Measurements from ENCODE around the gene CCSER2. TPM values are rescaled to one million over a fixed set of nuclear protein-coding genes. Genes with fewer than 3 reads are reported as not detected.

Gene CCSER2
- total RNA-seq, 1 experiment from 2014 or later, result 44.1 TPM

DNA sequence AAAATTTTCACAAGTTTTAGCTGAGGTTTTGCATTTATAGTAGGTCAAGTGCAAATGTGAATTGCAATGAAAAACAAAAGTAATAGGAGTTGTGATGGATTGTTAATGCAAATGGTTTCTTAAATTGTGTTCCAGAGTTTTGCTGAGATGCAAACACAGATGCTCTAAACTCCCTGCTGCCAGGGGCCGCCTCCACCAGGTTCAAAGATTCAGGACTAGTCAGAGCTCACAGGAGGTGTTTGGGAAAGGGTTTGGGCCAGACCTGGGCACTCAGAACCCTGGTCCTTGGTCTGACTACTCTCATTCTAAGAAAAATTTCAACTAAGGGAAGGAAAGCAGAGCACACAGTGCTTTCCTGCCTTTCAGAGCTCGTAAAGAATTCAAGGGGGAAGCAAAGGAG, 193.1 kb downstream of the CCSER2 start:
- Histone ChIP-seq H3K27ac (ENCODE audit: low read depth, low read length, poor library complexity, severe bottlenecking) (no peak overlapping the region), H3K4me1 (ENCODE audit: insufficient read depth, low read length, poor library complexity, severe bottlenecking) (no peaks in the 10 kb centered on the region), H3K36me3 (ENCODE audit: insufficient read depth, low read length, poor library complexity, severe bottlenecking) (no peaks in the 10 kb centered on the region), H3K27me3 (replicated peaks; ENCODE audit: insufficient read depth, low read depth, low read length, poor library complexity) (no peaks in the 10 kb centered on the region), H3K4me3 (ENCODE audit: low read depth, low read length, poor library complexity, severe bottlenecking) (no peak overlapping the region), H3K9me3 (ENCODE audit: low read depth, low read length, poor library complexity, severe bottlenecking) (no peaks in the 10 kb centered on the region)
- ChIA-PET POLR2A (ENCODE audit: low non-redundant PET) (no interaction called here), CTCF (no interaction called here)
- TF ChIP-seq EZH2 (IDR thresholded peaks at IDR 0.05; ENCODE audit: borderline replicate concordance, low read depth, low read length, poor library complexity, severe bottlenecking), result no peak
- TF ChIP-seq, protein P1, sequence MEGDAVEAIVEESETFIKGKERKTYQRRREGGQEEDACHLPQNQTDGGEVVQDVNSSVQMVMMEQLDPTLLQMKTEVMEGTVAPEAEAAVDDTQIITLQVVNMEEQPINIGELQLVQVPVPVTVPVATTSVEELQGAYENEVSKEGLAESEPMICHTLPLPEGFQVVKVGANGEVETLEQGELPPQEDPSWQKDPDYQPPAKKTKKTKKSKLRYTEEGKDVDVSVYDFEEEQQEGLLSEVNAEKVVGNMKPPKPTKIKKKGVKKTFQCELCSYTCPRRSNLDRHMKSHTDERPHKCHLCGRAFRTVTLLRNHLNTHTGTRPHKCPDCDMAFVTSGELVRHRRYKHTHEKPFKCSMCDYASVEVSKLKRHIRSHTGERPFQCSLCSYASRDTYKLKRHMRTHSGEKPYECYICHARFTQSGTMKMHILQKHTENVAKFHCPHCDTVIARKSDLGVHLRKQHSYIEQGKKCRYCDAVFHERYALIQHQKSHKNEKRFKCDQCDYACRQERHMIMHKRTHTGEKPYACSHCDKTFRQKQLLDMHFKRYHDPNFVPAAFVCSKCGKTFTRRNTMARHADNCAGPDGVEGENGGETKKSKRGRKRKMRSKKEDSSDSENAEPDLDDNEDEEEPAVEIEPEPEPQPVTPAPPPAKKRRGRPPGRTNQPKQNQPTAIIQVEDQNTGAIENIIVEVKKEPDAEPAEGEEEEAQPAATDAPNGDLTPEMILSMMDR (conservative IDR thresholded peaks at IDR 0.05; ENCODE audit: low read depth, low read length), result no peak
- intact Hi-C loops (cut with micrococcal nuclease; ENCODE audit: unreplicated experiment), result no loop called here
- no TSS peak for BruUV-seq (replicated peaks)
- DNase-seq (ENCODE audit: low spot score), result no peak

GRCh38 chr10:84522612-84523462, 194.4 kb downstream of the CCSER2 start:
- Histone ChIP-seq H3K27me3 (replicated peaks; ENCODE audit: insufficient read depth, low read depth, low read length, poor library complexity) (no peaks in the 10 kb centered on the region), H3K9me3 (ENCODE audit: low read depth, low read length, poor library complexity, severe bottlenecking) (no peaks in the 10 kb centered on the region), H3K36me3 (ENCODE audit: insufficient read depth, low read length, poor library complexity, severe bottlenecking) (no peaks in the 10 kb centered on the region), H3K4me1 (ENCODE audit: insufficient read depth, low read length, poor library complexity, severe bottlenecking) (no peaks in the 10 kb centered on the region), H3K4me3 (ENCODE audit: low read depth, low read length, poor library complexity, severe bottlenecking) (no peak overlapping the region), H3K27ac (ENCODE audit: low read depth, low read length, poor library complexity, severe bottlenecking) (no peak overlapping the region)
- no peak for DNase-seq (ENCODE audit: low spot score)
- TF ChIP-seq, protein P1 (conservative IDR thresholded peaks at IDR 0.05; ENCODE audit: low read depth, low read length), result no peak
- TF ChIP-seq EZH2 (IDR thresholded peaks at IDR 0.05; ENCODE audit: borderline replicate concordance, low read depth, low read length, poor library complexity, severe bottlenecking), result no peak
- intact Hi-C loops (cut with micrococcal nuclease; ENCODE audit: unreplicated experiment), result no loop called here
- POLR2A ChIA-PET (ENCODE audit: low non-redundant PET), result no interaction called here
- BruUV-seq (replicated peaks), result no TSS peak
- CTCF ChIA-PET, result no interaction called here

GRCh38 chr10:84523526-84523925, 195.1 kb downstream of the CCSER2 start:
- ChIA-PET CTCF (no interaction called here), POLR2A (ENCODE audit: low non-redundant PET) (no interaction called here)
- no peaks in the 10 kb centered on the region for H3K9me3 ChIP-seq (ENCODE audit: low read depth, low read length, poor library complexity, severe bottlenecking)
- no peaks in the 10 kb centered on the region for H3K4me1 ChIP-seq (ENCODE audit: insufficient read depth, low read length, poor library complexity, severe bottlenecking)
- no peaks in the 10 kb centered on the region for H3K27me3 ChIP-seq (replicated peaks; ENCODE audit: insufficient read depth, low read depth, low read length, poor library complexity)
- no peak for DNase-seq (ENCODE audit: low spot score)
- no peaks in the 10 kb centered on the region for H3K36me3 ChIP-seq (ENCODE audit: insufficient read depth, low read length, poor library complexity, severe bottlenecking)
- H3K4me3 ChIP-seq (ENCODE audit: low read depth, low read length, poor library complexity, severe bottlenecking), result no peak overlapping the region
- BruUV-seq (replicated peaks), result no TSS peak
- H3K27ac ChIP-seq (ENCODE audit: low read depth, low read length, poor library complexity, severe bottlenecking), result no peak overlapping the region
- TF ChIP-seq EZH2 (IDR thresholded peaks at IDR 0.05; ENCODE audit: borderline replicate concordance, low read depth, low read length, poor library complexity, severe bottlenecking), result no peak
- TF ChIP-seq, protein P1 (conservative IDR thresholded peaks at IDR 0.05; ENCODE audit: low read depth, low read length), result no peak
- intact Hi-C loops (cut with micrococcal nuclease; ENCODE audit: unreplicated experiment), result no loop called here

All from A673 (cell line).